Suprapubic skin (tissue), 4 donors: Measurements from ENCODE around the gene SUSD6. TPM values are rescaled to one million over a fixed set of nuclear protein-coding genes. Genes with fewer than 3 reads are reported as not detected.
A peak's percentile ranks its signal among the peaks of the same experiment; 100 is the strongest.

Source experiments
- DNase-seq, 2 donors: peaks; one replicate each; pipeline ENCODE4 v3.0.0-alpha.2; 2019; ENCODE audit warnings: low spot score in 2 of 2
- H3K27ac ChIP-seq: fragments of 200-600 bp; sonication (generic); one replicate; pipeline ENCODE4 v1.5.1; 2019
- H3K27me3 ChIP-seq: fragments of 200-600 bp; sonication (generic); one replicate; pipeline ENCODE4 v1.5.1; 2019
- H3K36me3 ChIP-seq: fragments of 200-600 bp; sonication (generic); one replicate; pipeline ENCODE4 v1.5.1; 2019
- H3K4me1 ChIP-seq: fragments of 200-600 bp; sonication (generic); one replicate; pipeline ENCODE4 v1.5.1; 2019
- H3K4me3 ChIP-seq: fragments of 200-600 bp; sonication (generic); one replicate; pipeline ENCODE4 v1.5.1; 2019; ENCODE audit warnings: mild to moderate bottlenecking
- H3K9me3 ChIP-seq: fragments of 200-600 bp; sonication (generic); one replicate; pipeline ENCODE4 v1.5.1; 2019
- CTCF ChIP-seq, 2 donors: fragments of 200-600 bp in 1 of 2; fragments of 450-650 bp in 1 of 2; sonication (generic) in 1 of 2; IDR thresholded peaks; one replicate each; pipeline ENCODE4 v1.5.1; 2016 to 2019; ENCODE audit warnings: antibody characterized with exemption in 2 of 2, mild to moderate bottlenecking in 1 of 2, moderate library complexity in 1 of 2
- EP300 ChIP-seq: sonication (generic); formaldehyde crosslinking; IDR thresholded peaks from one replicate; pipeline ENCODE4 v1.6.1; 2017; ENCODE audit warnings: antibody characterized with exemption
- POLR2A ChIP-seq, 2 donors: fragments of 450-650 bp; IDR thresholded peaks; one replicate each; pipeline ENCODE4 v1.6.1; 2017; ENCODE audit warnings: antibody characterized with exemption in 2 of 2, mild to moderate bottlenecking in 2 of 2, moderate library complexity in 2 of 2
- POLR2AphosphoS5 ChIP-seq, 3 donors: sonication (generic); formaldehyde crosslinking; IDR thresholded peaks; one replicate each; pipeline ENCODE4 v1.6.1; 2017; ENCODE audit warnings: antibody characterized with exemption in 3 of 3
- WGBS: methylation state at CpG from one replicate; pipeline ENCODE4 v1.1.5; 2018; 5-methylcytosine and 5-hydroxymethylcytosine counted together
- total RNA-seq, 4 donors: library from RNA; depleted of rRNA; stranded (reverse); fragments of >200 nt; gene quantifications; one replicate each; pipeline ENCODE4 v1.1.0, GENCODE V29; 2016

The SUSD6 gene
- total RNA-seq, 4 donors from 2014 or later, result 45.1 to 60.4 (median 56.7) TPM

- DNase-seq, result no peak
- Histone ChIP-seq H3K4me1 (peaks cover 96% of the 10 kb centered on the region), H3K36me3 (no peaks in the 10 kb centered on the region), H3K27me3 (no peaks in the 10 kb centered on the region), H3K4me3 (no peak overlapping the region), H3K9me3 (no peaks in the 10 kb centered on the region), H3K27ac (peak overlapping the region; percentile 12)
- WGBS, result 58% methylated on average over 1 of the region's 1 CpG
- no peak for TF ChIP-seq CTCF (IDR thresholded peaks at IDR 0.05)
- no peak for TF ChIP-seq POLR2A (IDR thresholded peaks at IDR 0.05)
- no peak for TF ChIP-seq POLR2AphosphoS5 (IDR thresholded peaks at IDR 0.05)
- no peak for TF ChIP-seq EP300
Measured at GRCh38 chr14:69661194-69661537, 49.8 kb downstream of the SUSD6 start.

- H3K27me3 ChIP-seq, result no peaks in the 10 kb centered on the region
- H3K4me1 ChIP-seq, result peaks cover 91% of the 10 kb centered on the region
- H3K4me3 ChIP-seq, result no peak overlapping the region
- H3K27ac ChIP-seq, result peak overlapping the region; percentile 68
- no peaks in the 10 kb centered on the region for H3K9me3 ChIP-seq
- WGBS, result 81% methylated on average over 1 of the region's 1 CpG
- no peak for DNase-seq
- no peaks in the 10 kb centered on the region for H3K36me3 ChIP-seq
- TF ChIP-seq POLR2A (IDR thresholded peaks at IDR 0.05) (no peak), EP300 (no peak), POLR2AphosphoS5 (IDR thresholded peaks at IDR 0.05) (no peak), CTCF (IDR thresholded peaks at IDR 0.05) (no peak)
Measured at GRCh38 chr14:69662636-69663299, 51.4 kb downstream of the SUSD6 start.

GRCh38 chr14:69663300-69663643 lies 51.9 kb downstream of the SUSD6 start:
- no peak for TF ChIP-seq POLR2A (IDR thresholded peaks at IDR 0.05)
- H3K9me3 ChIP-seq, result no peaks in the 10 kb centered on the region
- H3K27me3 ChIP-seq, result no peaks in the 10 kb centered on the region
- peaks cover 89% of the 10 kb centered on the region for H3K4me1 ChIP-seq
- 47% methylated on average over 3 of the region's 3 CpGs for WGBS
- peak overlapping the region; percentile 68 for H3K27ac ChIP-seq
- H3K36me3 ChIP-seq, result no peaks in the 10 kb centered on the region
- no peak for DNase-seq
- H3K4me3 ChIP-seq, result no peak overlapping the region

- Histone ChIP-seq H3K9me3 (no peaks in the 10 kb centered on the region), H3K27me3 (no peaks in the 10 kb centered on the region), H3K27ac (peak overlapping the region; percentile 68), H3K4me3 (no peak overlapping the region), H3K36me3 (no peaks in the 10 kb centered on the region), H3K4me1 (peaks cover 80% of the 10 kb centered on the region)
- DNase-seq, result no peak
- TF ChIP-seq EP300 (no peak), POLR2A (IDR thresholded peaks at IDR 0.05) (no peak), POLR2AphosphoS5 (IDR thresholded peaks at IDR 0.05) (no peak), CTCF (IDR thresholded peaks at IDR 0.05) (no peak)
- 82% methylated on average over 4 of the region's 4 CpGs for WGBS
Measured at GRCh38 chr14:69664265-69664664, 52.9 kb downstream of the SUSD6 start.

GRCh38 chr14:69664865-69665526 lies 53.6 kb downstream of the SUSD6 start:
- Histone ChIP-seq H3K9me3 (no peaks in the 10 kb centered on the region), H3K27me3 (no peaks in the 10 kb centered on the region), H3K4me1 (peaks cover 80% of the 10 kb centered on the region), H3K27ac (peak overlapping the region; percentile 77), H3K4me3 (no peak overlapping the region), H3K36me3 (no peaks in the 10 kb centered on the region)
- TF ChIP-seq CTCF (IDR thresholded peaks at IDR 0.05), result no peak
- no peak for TF ChIP-seq EP300
- no peak for TF ChIP-seq POLR2AphosphoS5 (IDR thresholded peaks at IDR 0.05)
- no peak for TF ChIP-seq POLR2A (IDR thresholded peaks at IDR 0.05)
- no peak for DNase-seq
- whole genome bisulfite sequencing, result 67% methylated on average over 7 of the region's 7 CpGs
